COLO829 (cell line): ENCODE measurements around the gene EXD1.
"Not testable (repeated sequence)": the region's sequence is repeated elsewhere in the genome, so short reads cannot be mapped to it uniquely, and the experiment has no call there.

Experiments used
- DNase-seq: peaks from one replicate; pipeline ENCODE4 v3.0.0; 2012; ENCODE audit warnings: low spot score

EXD1 gene

GRCh38 chr15:41139619-41140018 lies 90.9 kb downstream of the EXD1 start:
- DNase-seq = no peak

GRCh38 chr15:41139112-41139511 lies 91.4 kb downstream of the EXD1 start:
- not testable (repeated sequence) for DNase-seq

- not testable (repeated sequence) for DNase-seq
These were observed 95.0 kb downstream of the EXD1 start for GRCh38 chr15:41135580-41135979.

GRCh38 chr15:41133454-41133853 lies 97.1 kb downstream of the EXD1 start:
- no peak for DNase-seq
